ENCODE measurements around the gene TENT4A.

- no peak for TF ChIP-seq POLR2A (IDR thresholded peaks at IDR 0.05; ENCODE audit: low read length)
- TF ChIP-seq GATA1 (IDR thresholded peaks at IDR 0.05; ENCODE audit: low read depth, low read length) = no peak
Observed at GRCh38 chr5:6803981-6804550, 90.8 kb downstream of the TENT4A start.
